ENCODE results near the gene GHRL. TPM values are rescaled to one million over a fixed set of nuclear protein-coding genes. Genes with fewer than 3 reads are reported as not detected.

The GHRL gene
- total RNA-seq, 1 experiment from 2014 or later, result not detected

- Mint-ChIP-seq H3K27me3 (ENCODE audit: insufficient read depth, unreplicated experiment) (no peaks in the 10 kb centered on the region), H3K4me1 (ENCODE audit: low read depth, unreplicated experiment) (no peaks in the 10 kb centered on the region), H3K9me3 (ENCODE audit: unreplicated experiment) (peaks cover 10% of the 10 kb centered on the region), H3K36me3 (ENCODE audit: insufficient read depth, unreplicated experiment) (peaks cover 16% of the 10 kb centered on the region), H3K27ac (ENCODE audit: unreplicated experiment) (no peak overlapping the region), H3K4me3 (ENCODE audit: unreplicated experiment) (no peak overlapping the region)
- Histone ChIP-seq H3K4me1 (0 out of 2 replicates have a peak, but pooled peaks cover under 1% of the 10 kb centered on the region), H3K9me3 (peaks cover 7% of the 10 kb centered on the region; the same call in 1 of the 2 replicates), H3K27me3 (replicated peaks; ENCODE audit: control insufficient read depth, insufficient read depth, low read length) (no peaks in the 10 kb centered on the region), H3K36me3 (ENCODE audit: control insufficient read depth, insufficient read depth, low read length) (peaks cover 2% of the 10 kb centered on the region; the same call in 1 of the 2 replicates), H3K4me3 (ENCODE audit: low read depth, low read length) (no peak overlapping the region)
- CTCF ChIA-PET, result no interaction called here
- no peak for DNase-seq
- intact Hi-C loops (cut with micrococcal nuclease; ENCODE audit: unreplicated experiment), result no loop called here
- POLR2A ChIA-PET, result interaction anchor here (0.6 kb wide), 1 partner anchor 331 kb away, joined by 4 read pairs; no protein-coding TSS in a partner anchor
- no TSS peak for BruUV-seq (replicated peaks)
- TF ChIP-seq CTCF (IDR thresholded peaks at IDR 0.05; ENCODE audit: insufficient read depth in 1 of 2, low read depth in 1 of 2, low read length in 1 of 2, severe bottlenecking in 1 of 2, unreplicated experiment in 1 of 2), result no peak
Measured at GRCh38 chr3:10242182-10243065, 50.3 kb downstream of the GHRL start.

GRCh38 chr3:10240799-10241198 lies 51.9 kb downstream of the GHRL start:
- H3K4me1 ChIP-seq, result no peaks in the 10 kb centered on the region
- DNase-seq, result no peak
- no peak for TF ChIP-seq CTCF (IDR thresholded peaks at IDR 0.05; ENCODE audit: insufficient read depth in 1 of 2, low read depth in 1 of 2, low read length in 1 of 2, severe bottlenecking in 1 of 2, unreplicated experiment in 1 of 2)
- CTCF ChIA-PET, result no interaction called here
- intact Hi-C loops (cut with micrococcal nuclease; ENCODE audit: unreplicated experiment), result no loop called here
- peaks cover 2% of the 10 kb centered on the region; the same call in 1 of the 2 replicates for H3K36me3 ChIP-seq (ENCODE audit: control insufficient read depth, insufficient read depth, low read length)
- BruUV-seq (replicated peaks), result no TSS peak
- Mint-ChIP-seq H3K36me3 (ENCODE audit: insufficient read depth, unreplicated experiment) (peaks cover 22% of the 10 kb centered on the region), H3K4me1 (ENCODE audit: low read depth, unreplicated experiment) (no peaks in the 10 kb centered on the region), H3K27me3 (ENCODE audit: insufficient read depth, unreplicated experiment) (no peaks in the 10 kb centered on the region), H3K4me3 (ENCODE audit: unreplicated experiment) (no peak overlapping the region), H3K27ac (ENCODE audit: unreplicated experiment) (no peak overlapping the region), H3K9me3 (ENCODE audit: unreplicated experiment) (peaks cover 10% of the 10 kb centered on the region)
- no peak overlapping the region for H3K4me3 ChIP-seq (ENCODE audit: low read depth, low read length)
- no peaks in the 10 kb centered on the region for H3K27me3 ChIP-seq (replicated peaks; ENCODE audit: control insufficient read depth, insufficient read depth, low read length)
- peaks cover 7% of the 10 kb centered on the region; the same call in 1 of the 2 replicates for H3K9me3 ChIP-seq
- POLR2A ChIA-PET, result no interaction called here

- no peaks in the 10 kb centered on the region for H3K4me1 ChIP-seq
- Mint-ChIP-seq H3K4me1 (ENCODE audit: low read depth, unreplicated experiment) (no peaks in the 10 kb centered on the region), H3K4me3 (ENCODE audit: unreplicated experiment) (no peak overlapping the region), H3K36me3 (ENCODE audit: insufficient read depth, unreplicated experiment) (peaks cover 22% of the 10 kb centered on the region), H3K9me3 (ENCODE audit: unreplicated experiment) (no peaks in the 10 kb centered on the region), H3K27ac (ENCODE audit: unreplicated experiment) (no peak overlapping the region), H3K27me3 (ENCODE audit: insufficient read depth, unreplicated experiment) (no peaks in the 10 kb centered on the region)
- no peak for TF ChIP-seq CTCF (IDR thresholded peaks at IDR 0.05; ENCODE audit: insufficient read depth in 1 of 2, low read depth in 1 of 2, low read length in 1 of 2, severe bottlenecking in 1 of 2, unreplicated experiment in 1 of 2)
- no peaks in the 10 kb centered on the region for H3K9me3 ChIP-seq
- H3K36me3 ChIP-seq (ENCODE audit: control insufficient read depth, insufficient read depth, low read length), result peaks cover 2% of the 10 kb centered on the region; the same call in 1 of the 2 replicates
- BruUV-seq (replicated peaks), result no TSS peak
- intact Hi-C loops (cut with micrococcal nuclease; ENCODE audit: unreplicated experiment), result no loop called here
- ChIA-PET POLR2A (no interaction called here), CTCF (no interaction called here)
- no peaks in the 10 kb centered on the region for H3K27me3 ChIP-seq (replicated peaks; ENCODE audit: control insufficient read depth, insufficient read depth, low read length)
- H3K4me3 ChIP-seq (ENCODE audit: low read depth, low read length), result no peak overlapping the region
- DNase-seq, result no peak
Measured at GRCh38 chr3:10238345-10239183, 54.2 kb downstream of the GHRL start.

Data from Caco-2 (cell line).